ENCODE measurements around the gene RBX1.
"Not testable (repeated sequence)": the region's sequence is repeated elsewhere in the genome, so short reads cannot be mapped to it uniquely, and the experiment has no call there.

RBX1 gene

DNA sequence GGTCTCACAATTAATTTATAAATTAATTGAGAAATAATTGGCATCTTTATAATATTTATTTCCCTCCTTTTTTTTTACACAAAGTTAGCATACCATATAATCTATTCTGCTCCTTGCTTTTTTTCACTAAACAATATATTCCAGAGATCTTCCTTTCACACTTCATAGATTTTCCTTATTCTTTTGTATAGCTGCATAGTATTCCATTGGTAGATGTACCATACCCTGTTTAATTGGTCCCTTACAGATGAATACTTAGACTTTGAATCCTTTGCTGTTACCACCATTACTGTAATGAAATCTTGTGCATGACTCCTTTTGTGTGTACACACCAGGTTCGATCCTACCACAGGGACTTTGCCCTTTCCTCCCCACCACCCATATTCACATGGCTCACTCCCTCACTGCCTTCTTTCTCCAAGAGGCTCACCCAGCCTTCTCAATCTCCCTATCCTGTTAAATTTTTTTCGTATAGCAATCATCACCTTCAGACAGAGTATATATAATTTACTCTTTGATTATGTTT is 48.9 kb downstream of the RBX1 start:
- DNase-seq (ENCODE audit: low read depth): no peak
- TF ChIP-seq, protein P1, sequence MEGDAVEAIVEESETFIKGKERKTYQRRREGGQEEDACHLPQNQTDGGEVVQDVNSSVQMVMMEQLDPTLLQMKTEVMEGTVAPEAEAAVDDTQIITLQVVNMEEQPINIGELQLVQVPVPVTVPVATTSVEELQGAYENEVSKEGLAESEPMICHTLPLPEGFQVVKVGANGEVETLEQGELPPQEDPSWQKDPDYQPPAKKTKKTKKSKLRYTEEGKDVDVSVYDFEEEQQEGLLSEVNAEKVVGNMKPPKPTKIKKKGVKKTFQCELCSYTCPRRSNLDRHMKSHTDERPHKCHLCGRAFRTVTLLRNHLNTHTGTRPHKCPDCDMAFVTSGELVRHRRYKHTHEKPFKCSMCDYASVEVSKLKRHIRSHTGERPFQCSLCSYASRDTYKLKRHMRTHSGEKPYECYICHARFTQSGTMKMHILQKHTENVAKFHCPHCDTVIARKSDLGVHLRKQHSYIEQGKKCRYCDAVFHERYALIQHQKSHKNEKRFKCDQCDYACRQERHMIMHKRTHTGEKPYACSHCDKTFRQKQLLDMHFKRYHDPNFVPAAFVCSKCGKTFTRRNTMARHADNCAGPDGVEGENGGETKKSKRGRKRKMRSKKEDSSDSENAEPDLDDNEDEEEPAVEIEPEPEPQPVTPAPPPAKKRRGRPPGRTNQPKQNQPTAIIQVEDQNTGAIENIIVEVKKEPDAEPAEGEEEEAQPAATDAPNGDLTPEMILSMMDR (IDR thresholded peaks at IDR 0.05; ENCODE audit: low read depth, low read length, missing control alignments): no peak
- in situ Hi-C loops (cut with HindIII; ENCODE audit: low sequenced_read_pairs): no loop called here
- H3K4me3 ChIP-seq (ENCODE audit: low read depth, low read length): no peak overlapping the region

DNA sequence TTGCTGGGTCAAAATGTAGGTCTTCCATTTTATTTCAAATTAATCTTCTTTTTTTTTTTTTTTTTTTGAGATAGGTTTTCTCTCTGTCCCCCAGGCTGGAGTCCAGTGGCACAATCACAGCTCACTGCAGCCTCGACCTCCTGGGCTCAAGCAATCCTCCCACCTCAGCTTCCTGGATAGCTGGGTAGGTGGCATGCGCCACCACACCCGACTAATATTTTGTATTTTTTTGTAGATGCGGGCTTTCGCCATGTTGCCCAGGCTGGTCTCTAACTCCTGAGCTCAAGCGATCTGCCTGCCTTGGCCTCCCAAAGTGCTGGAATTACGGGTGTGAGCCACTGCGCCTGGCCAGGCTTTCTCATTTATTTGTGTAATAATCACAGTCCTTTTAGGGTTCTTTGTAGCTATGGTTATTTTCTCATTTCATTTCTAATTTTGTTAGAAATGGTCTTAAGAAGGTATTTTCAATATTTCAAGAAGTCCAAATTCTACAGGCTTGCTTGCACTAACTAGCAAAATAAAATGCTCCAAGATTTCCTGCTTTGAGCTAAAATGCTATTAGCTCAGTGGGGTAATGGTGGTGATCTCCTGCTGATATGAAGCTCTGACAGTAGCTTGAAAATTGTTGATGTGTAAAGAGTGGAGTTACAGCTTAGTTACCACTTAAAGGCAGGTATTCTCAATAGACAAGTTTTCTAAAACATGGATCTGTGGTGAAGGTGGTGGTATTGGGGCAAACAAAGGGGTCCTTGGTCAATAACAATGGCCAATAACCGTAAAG is 50.0 kb downstream of the RBX1 start:
- TF ChIP-seq, protein P1 (IDR thresholded peaks at IDR 0.05; ENCODE audit: low read depth, low read length, missing control alignments): no peak
- in situ Hi-C loops (cut with HindIII; ENCODE audit: low sequenced_read_pairs): no loop called here
- no peak for DNase-seq (ENCODE audit: low read depth)
- no peak overlapping the region for H3K4me3 ChIP-seq (ENCODE audit: low read depth, low read length)

DNA sequence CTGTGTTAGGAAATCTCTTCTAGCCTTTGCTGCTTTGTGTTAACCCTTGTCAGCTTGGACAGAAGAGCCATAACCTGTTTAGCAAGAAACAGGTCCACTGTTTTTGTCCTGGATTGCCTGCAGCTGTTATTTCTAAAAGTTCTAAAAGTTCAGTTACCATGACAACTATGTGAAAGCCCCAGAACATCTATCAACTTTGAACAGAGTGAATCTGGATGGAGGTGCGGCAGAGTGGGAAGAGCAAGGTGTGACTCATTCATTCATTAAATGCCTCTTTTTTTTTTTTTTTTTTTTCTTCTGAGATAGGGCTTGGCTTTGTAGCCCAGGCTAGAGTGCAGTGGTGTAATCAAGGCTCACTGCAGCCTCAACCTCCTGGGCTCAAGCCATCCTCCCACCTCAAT is 50.5 kb downstream of the RBX1 start:
- no peak for DNase-seq (ENCODE audit: low read depth)
- H3K4me3 ChIP-seq (ENCODE audit: low read depth, low read length): no peak overlapping the region
- TF ChIP-seq, protein P1 (IDR thresholded peaks at IDR 0.05; ENCODE audit: low read depth, low read length, missing control alignments): no peak
- in situ Hi-C loops (cut with HindIII; ENCODE audit: low sequenced_read_pairs): no loop called here

DNA sequence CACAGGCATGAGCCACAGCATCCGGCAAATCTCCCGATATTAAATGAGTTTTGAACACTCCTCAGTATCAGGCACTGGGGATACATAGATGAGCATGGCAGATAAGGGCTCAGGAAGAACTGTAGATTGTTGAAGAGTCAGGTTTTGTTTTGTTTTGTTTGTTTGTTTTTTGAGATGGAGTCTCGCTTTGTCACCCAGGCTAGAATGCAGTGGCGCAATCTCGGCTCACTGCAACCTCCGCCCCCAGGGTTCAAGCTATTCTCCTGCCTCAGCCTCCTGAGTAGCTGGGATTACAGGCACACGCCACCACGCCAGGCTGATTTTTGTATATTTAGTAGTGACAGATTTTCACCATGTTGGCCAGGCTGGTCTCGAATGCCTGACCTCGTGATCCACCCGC is 51.2 kb downstream of the RBX1 start:
- in situ Hi-C loops (cut with HindIII; ENCODE audit: low sequenced_read_pairs); H3K4me3 ChIP-seq (ENCODE audit: low read depth, low read length): not testable (repeated sequence)

DNA sequence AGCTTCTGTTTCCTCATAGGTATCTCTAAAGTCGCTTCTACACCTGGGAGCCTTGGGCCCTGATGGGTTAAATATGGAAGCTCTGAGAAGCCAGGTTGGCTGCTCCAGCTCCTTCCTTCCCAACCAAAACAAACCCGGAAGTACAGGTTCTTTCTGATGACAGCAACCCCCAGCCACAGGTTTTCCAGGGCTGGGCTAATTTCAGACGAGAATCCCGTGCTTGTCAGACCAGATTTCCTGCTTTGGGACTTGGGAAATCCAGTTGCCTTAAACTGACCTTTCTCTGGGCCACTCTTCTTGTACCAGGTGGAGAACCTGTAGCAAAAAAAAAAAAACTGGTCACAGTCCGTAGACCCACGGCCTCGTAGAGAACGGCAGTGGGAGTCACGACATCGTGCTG is 51.9 kb downstream of the RBX1 start:
- no peak for DNase-seq (ENCODE audit: low read depth)
- H3K4me3 ChIP-seq (ENCODE audit: low read depth, low read length): no peak overlapping the region
- TF ChIP-seq, protein P1 (IDR thresholded peaks at IDR 0.05; ENCODE audit: low read depth, low read length, missing control alignments): no peak
- in situ Hi-C loops (cut with HindIII; ENCODE audit: low sequenced_read_pairs): no loop called here

More for the DNA sequence above, 51.2 kb downstream of the RBX1 start:
- DNase-seq (ENCODE audit: low read depth): not testable (repeated sequence)

DNA sequence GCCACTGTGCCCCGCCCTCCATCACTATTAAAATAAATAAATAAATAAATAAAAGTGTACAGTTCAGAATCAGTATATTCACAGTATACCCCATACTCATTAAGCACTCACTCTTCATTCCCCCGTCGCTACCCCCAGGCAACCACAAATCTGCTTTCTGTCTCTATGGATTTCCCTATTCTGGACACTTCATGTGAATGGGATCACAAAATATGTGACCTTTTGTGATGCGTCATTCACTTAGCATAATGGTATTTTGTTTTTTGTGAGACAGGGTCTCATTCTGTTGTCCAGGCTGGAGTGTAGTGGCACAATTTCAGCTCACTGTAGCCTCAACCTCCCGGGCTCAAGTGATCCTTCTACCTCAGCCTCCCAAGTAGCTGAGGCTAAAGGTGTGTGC is 52.8 kb downstream of the RBX1 start:
- in situ Hi-C loops (cut with HindIII; ENCODE audit: low sequenced_read_pairs): no loop called here

More for the DNA sequence above, 52.8 kb downstream of the RBX1 start:
- H3K4me3 ChIP-seq (ENCODE audit: low read depth, low read length): no peak overlapping the region
- TF ChIP-seq, protein P1 (IDR thresholded peaks at IDR 0.05; ENCODE audit: low read depth, low read length, missing control alignments): no peak
- no peak for DNase-seq (ENCODE audit: low read depth)

Data from astrocyte of the cerebellum (primary cell).